Measurements from ENCODE around the gene MRPS34. TPM values are rescaled to one million over a fixed set of nuclear protein-coding genes. Genes with fewer than 3 reads are reported as not detected.

MRPS34 gene
- total RNA-seq, 2 donors from 2014 or later, result 97.4 to 125 TPM

GRCh38 chr16:1791256-1791942 lies 18.5 kb upstream of the MRPS34 start:
- Histone ChIP-seq H3K9me3 (no peaks in the 10 kb centered on the region), H3K36me3 (no peaks in the 10 kb centered on the region), H3K27me3 (replicated peaks; ENCODE audit: insufficient read depth) (no peaks in the 10 kb centered on the region), H3K27ac (no peak overlapping the region), H3K4me3 (no peak overlapping the region), H3K4me1 (replicated peaks) (no peaks in the 10 kb centered on the region)
- intact Hi-C loops (cut with DNase I), result no loop called here
- peak; percentile 3 for DNase-seq (ENCODE audit: low spot score)
- 94% methylated on average over 52 of the region's 53 CpGs for WGBS
- TF ChIP-seq POLR2A (IDR thresholded peaks at IDR 0.05) (no peak), CTCF (IDR thresholded peaks at IDR 0.05) (no peak), POLR2AphosphoS5 (IDR thresholded peaks at IDR 0.05) (no peak)

DNA sequence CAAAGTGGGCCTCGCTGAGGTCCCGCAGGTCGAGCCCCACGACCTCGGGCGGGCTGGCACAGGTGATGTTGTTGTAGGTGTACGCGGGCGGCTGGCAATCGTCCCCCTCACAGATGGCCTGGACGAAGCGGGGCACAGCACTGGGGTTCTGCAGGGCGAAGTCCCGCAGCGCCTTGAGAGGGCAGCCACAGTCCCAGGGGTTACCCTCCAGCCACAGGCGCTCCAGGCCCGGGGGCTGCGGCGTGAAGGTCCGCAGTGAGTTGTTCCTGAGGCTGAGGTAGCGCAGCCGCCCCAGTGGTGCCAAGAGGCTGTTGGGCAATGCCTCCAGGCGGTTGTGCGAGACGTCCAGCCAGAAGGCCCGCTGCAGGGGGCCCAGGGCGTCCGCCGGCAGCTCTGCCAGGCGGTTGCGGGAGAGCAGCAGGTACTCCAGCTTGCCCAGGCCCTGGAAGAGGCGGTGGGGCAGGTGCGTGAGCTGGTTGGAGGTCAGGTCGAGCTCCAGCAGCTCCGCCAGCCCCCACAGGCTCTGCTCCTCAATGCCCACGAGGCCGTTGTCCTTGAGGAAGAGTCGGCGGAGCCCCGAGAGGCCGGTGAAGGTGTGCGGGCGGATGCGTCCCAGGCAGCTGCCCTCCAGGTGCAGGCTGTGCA lies 17.8 kb upstream of the MRPS34 start:
- no peaks in the 10 kb centered on the region for H3K4me1 ChIP-seq (replicated peaks)
- H3K27ac ChIP-seq, result no peak overlapping the region
- H3K4me3 ChIP-seq, result no peak overlapping the region
- WGBS, result 89% methylated on average over 36 of the region's 44 CpGs
- DNase-seq (ENCODE audit: low spot score), result peak; percentile 3
- intact Hi-C loops (cut with DNase I), result no loop called here
- H3K9me3 ChIP-seq, result no peaks in the 10 kb centered on the region
- no peaks in the 10 kb centered on the region for H3K36me3 ChIP-seq
- no peak for TF ChIP-seq POLR2AphosphoS5 (IDR thresholded peaks at IDR 0.05)
- no peak for TF ChIP-seq CTCF (IDR thresholded peaks at IDR 0.05)
- no peak for TF ChIP-seq POLR2A (IDR thresholded peaks at IDR 0.05)
- H3K27me3 ChIP-seq (replicated peaks; ENCODE audit: insufficient read depth), result no peaks in the 10 kb centered on the region

DNA sequence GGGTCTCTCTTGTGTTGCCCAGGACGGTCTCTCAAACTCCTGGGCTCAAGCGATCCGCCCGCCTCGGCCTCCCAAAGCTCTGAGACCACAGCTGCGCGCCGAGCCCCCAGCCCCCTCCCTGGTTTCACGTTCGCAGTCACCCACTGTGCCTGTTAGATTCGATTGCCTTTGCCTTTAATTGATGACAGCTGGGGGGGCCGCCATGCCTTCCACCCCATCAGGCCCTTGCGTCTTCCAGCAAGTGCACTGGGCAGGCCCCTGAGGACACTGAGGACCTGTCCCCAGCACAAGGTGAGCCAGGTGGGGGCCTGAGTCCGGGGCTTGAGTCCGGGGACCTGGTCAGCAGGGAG lies 17.3 kb upstream of the MRPS34 start:
- WGBS, result 90% methylated on average over 15 of the region's 15 CpGs
- Histone ChIP-seq H3K9me3 (no peaks in the 10 kb centered on the region), H3K4me1 (replicated peaks) (no peaks in the 10 kb centered on the region), H3K27ac (no peak overlapping the region), H3K36me3 (no peaks in the 10 kb centered on the region), H3K27me3 (replicated peaks; ENCODE audit: insufficient read depth) (no peaks in the 10 kb centered on the region), H3K4me3 (no peak overlapping the region)
- intact Hi-C loops (cut with DNase I), result no loop called here
- TF ChIP-seq POLR2AphosphoS5 (IDR thresholded peaks at IDR 0.05), result no peak
- no peak for TF ChIP-seq POLR2A (IDR thresholded peaks at IDR 0.05)
- no peak for TF ChIP-seq CTCF (IDR thresholded peaks at IDR 0.05)
- DNase-seq (ENCODE audit: low spot score), result no peak

DNA sequence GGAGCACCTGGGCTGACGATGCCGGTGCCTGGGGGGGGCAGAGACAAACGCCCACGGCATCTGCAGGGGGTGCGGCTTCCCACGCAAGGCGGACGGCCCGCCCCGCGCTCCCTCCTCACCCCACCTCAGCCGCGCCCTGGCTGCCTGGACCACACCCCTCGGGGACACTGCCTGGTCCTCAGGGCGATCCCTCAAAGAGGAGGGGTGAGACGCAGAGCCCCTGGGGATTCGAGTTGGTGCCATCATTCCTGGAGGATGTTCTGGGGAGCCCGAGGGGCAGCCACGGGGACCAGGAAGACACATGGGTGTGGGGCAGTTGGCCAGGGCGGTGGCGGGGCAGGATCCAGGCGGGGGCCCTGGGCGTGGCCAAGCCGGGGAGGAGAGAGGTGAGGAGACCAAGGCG lies 16.7 kb upstream of the MRPS34 start:
- TF ChIP-seq CTCF (IDR thresholded peaks at IDR 0.05) (no peak), POLR2A (IDR thresholded peaks at IDR 0.05) (no peak), POLR2AphosphoS5 (IDR thresholded peaks at IDR 0.05) (no peak)
- H3K4me3 ChIP-seq, result no peak overlapping the region
- no peak for DNase-seq (ENCODE audit: low spot score)
- no peak overlapping the region for H3K27ac ChIP-seq
- no peaks in the 10 kb centered on the region for H3K4me1 ChIP-seq (replicated peaks)
- WGBS, result 70% methylated on average over 15 of the region's 25 CpGs
- intact Hi-C loops (cut with DNase I), result no loop called here
- H3K9me3 ChIP-seq, result no peaks in the 10 kb centered on the region
- no peaks in the 10 kb centered on the region for H3K27me3 ChIP-seq (replicated peaks; ENCODE audit: insufficient read depth)
- no peaks in the 10 kb centered on the region for H3K36me3 ChIP-seq

DNA sequence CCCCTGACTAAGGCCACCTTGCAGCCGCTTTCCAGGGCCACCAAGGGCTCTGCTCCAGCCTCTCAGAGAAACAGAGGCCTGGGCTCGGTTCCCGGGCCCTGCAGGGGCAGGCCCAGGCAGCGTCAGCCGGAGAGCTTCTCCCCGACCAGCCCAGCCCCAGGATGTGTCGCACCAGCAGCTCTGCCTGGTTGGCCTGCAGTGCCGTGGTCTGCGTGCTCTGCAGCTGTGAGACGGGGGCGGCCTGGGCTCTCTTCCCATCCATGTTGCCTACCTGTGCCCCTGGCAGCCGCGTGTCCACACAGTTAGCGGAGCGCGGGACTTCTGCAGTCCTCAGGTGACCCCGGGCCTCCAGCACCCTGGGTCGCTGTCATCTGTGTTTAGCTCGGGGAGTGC lies 15.8 kb upstream of the MRPS34 start:
- Histone ChIP-seq H3K4me1 (replicated peaks) (peaks cover 6% of the 10 kb centered on the region), H3K4me3 (no peak overlapping the region), H3K36me3 (no peaks in the 10 kb centered on the region), H3K9me3 (no peaks in the 10 kb centered on the region), H3K27me3 (replicated peaks; ENCODE audit: insufficient read depth) (no peaks in the 10 kb centered on the region), H3K27ac (no peak overlapping the region)
- intact Hi-C loops (cut with DNase I), result no loop called here
- no peak for TF ChIP-seq POLR2A (IDR thresholded peaks at IDR 0.05)
- TF ChIP-seq CTCF (IDR thresholded peaks at IDR 0.05), result no peak
- no peak for TF ChIP-seq POLR2AphosphoS5 (IDR thresholded peaks at IDR 0.05)
- 39% methylated on average over 13 of the region's 19 CpGs for WGBS
- DNase-seq (ENCODE audit: low spot score), result peak; percentile 22
